ENCODE measurements around the gene HK3. TPM values are rescaled to one million over a fixed set of nuclear protein-coding genes. Genes with fewer than 3 reads are reported as not detected.

HK3 gene
- total and polyA plus RNA-seq, 2 of the 8 experiments (the other 6 are each of a cell fraction or from before 2014, with no cell fraction given), result not detected

GRCh38 chr5:176848651-176849050 is 50.5 kb downstream of the HK3 start:
- TF ChIP-seq E2F6 (IDR thresholded peaks at IDR 0.05) (0 out of 2 replicates have a peak, but pooled peaks have one; percentile 22), SIX5 (IDR thresholded peaks at IDR 0.05; ENCODE audit: low read depth, low read length) (no peak)
- H3K4me3 ChIP-seq (ENCODE audit: extremely low read depth in 1 of 4, insufficient read depth in 2 of 4, low read depth in 3 of 4, low read length in 4 of 4), result no peak overlapping the region
- WGBS, 2 experiments (ENCODE audit: extremely low coverage in 1 of 2, insufficient coverage in 1 of 2, insufficient read length in 1 of 2, insufficient replicate concordance in 2 of 2, low coverage in 1 of 2, low lambda C conversion rate in 2 of 2, missing lambda C conversion rate in 1 of 2), result 81% methylated on average over 6 of the region's 13 CpGs; no CpG with 5 or more reads in 1 of the 2 experiments

More at GRCh38 chr5:176848651-176849050, 50.5 kb downstream of the HK3 start:
- H2BK5ac ChIP-seq (ENCODE audit: low read depth, low read length), result no peak overlapping the region
- ChIA-PET POLR2A (ENCODE audit: partially characterized antibody) (interaction anchor here (0.9 kb wide), 1 partner anchor 8 kb away, joined by 3 read pairs; no protein-coding TSS in a partner anchor), CTCF (ENCODE audit: partially characterized antibody) (interaction anchor here (0.9 to 1.4 kb wide), 4 partner anchors 10 to 197 kb away, joined by 3 to 5 read pairs (median 3); no protein-coding TSS in a partner anchor)
- H3K79me2 ChIP-seq (ENCODE audit: control insufficient read depth in 1 of 2, insufficient read depth in 2 of 2, low read length in 2 of 2), result no peaks in the 10 kb centered on the region
- H3K9ac ChIP-seq (replicated peaks in 1 of 4; ENCODE audit: extremely low read depth in 1 of 4, low read depth in 3 of 4, low read length in 3 of 4), result no peak overlapping the region
- H2AK5ac ChIP-seq (ENCODE audit: low read depth, low read length), result no peak overlapping the region
- H4K91ac ChIP-seq (replicated peaks; ENCODE audit: insufficient read length, low read length), result no peak overlapping the region
- peaks cover 1 to 8% of the 10 kb centered on the region in 2 experiments for H4K20me1 ChIP-seq (replicated peaks in 1 of 2; ENCODE audit: control insufficient read depth in 1 of 2, insufficient read depth in 2 of 2, low read length in 2 of 2)
- no peak overlapping the region for H2AFZ ChIP-seq (ENCODE audit: low read length)
- H3K27ac ChIP-seq (ENCODE audit: low read depth, low read length), result no peak overlapping the region
- no peak overlapping the region for H2BK20ac ChIP-seq (ENCODE audit: low read length)
- no peak overlapping the region for H3K56ac ChIP-seq (replicated peaks; ENCODE audit: insufficient read length, low read depth, low read length)
- H3K36me3 ChIP-seq (ENCODE audit: control insufficient read depth in 2 of 4, insufficient read depth in 4 of 4, low read length in 3 of 4), result no peaks in the 10 kb centered on the region
- H3K18ac ChIP-seq (ENCODE audit: extremely low read depth, low read length), result no peak overlapping the region
- no peak overlapping the region for H3K4ac ChIP-seq (replicated peaks; ENCODE audit: insufficient read length, low read depth, low read length)
- H3K27me3 ChIP-seq (replicated peaks in 1 of 4; ENCODE audit: control insufficient read depth in 3 of 4, extremely low read depth in 1 of 4, insufficient read depth in 3 of 4, low read length in 3 of 4), result no peaks in the 10 kb centered on the region
- no peak overlapping the region for H4K5ac ChIP-seq (ENCODE audit: insufficient read length, low read depth, low read length)
- no peak overlapping the region for H3K14ac ChIP-seq (ENCODE audit: insufficient read length)
- no peak overlapping the region for H2BK15ac ChIP-seq (ENCODE audit: low read length)
- no peaks in the 10 kb centered on the region for H3K9me3 ChIP-seq (ENCODE audit: insufficient read depth in 2 of 2, low read depth in 1 of 2, low read length in 1 of 2)
- no peak overlapping the region; the same call in 1 of the 2 replicates for H4K8ac ChIP-seq (ENCODE audit: extremely low read depth, insufficient read depth, low read length)
- no peaks in the 10 kb centered on the region for H3K79me1 ChIP-seq (ENCODE audit: low read depth, low read length)
- no peak overlapping the region for H3K4me2 ChIP-seq (ENCODE audit: insufficient read depth in 1 of 2, low read depth in 2 of 2, low read length in 2 of 2)
- H2BK12ac ChIP-seq (ENCODE audit: low read depth, low read length), result no peak overlapping the region
- peaks cover 0 to 10% (median 6%) of the 10 kb centered on the region in 4 experiments; a peak in 4 of 7 replicates for H3K4me1 ChIP-seq (replicated peaks in 1 of 4; ENCODE audit: control insufficient read depth in 3 of 4, insufficient read depth in 4 of 4, low read length in 3 of 4)
- no peaks in the 10 kb centered on the region for H3K23me2 ChIP-seq (ENCODE audit: low read depth, low read length)
- H3K23ac ChIP-seq (ENCODE audit: insufficient read length), result no peak overlapping the region
- no peak overlapping the region for H2BK120ac ChIP-seq (replicated peaks; ENCODE audit: low read depth, low read length)
- FAIRE-seq, result no peak
- no peak for DNase-seq (ENCODE audit: low read depth in 1 of 2, low spot score in 2 of 2)

All from H1 (cell line).